HG03066 (cell line): ENCODE measurements around the gene CD151.

ENCODE experiments used
- ATAC-seq: cut with Tn5 transposase; IDR thresholded peaks from one replicate; pipeline ENCODE4 v1.9.1; 2021; ENCODE audit warnings: low read depth; ENCODE audit not compliant: unreplicated experiment

CD151 gene

GRCh38 chr11:869399-870126, 36.8 kb downstream of the CD151 start:
- no peak for ATAC-seq

GRCh38 chr11:870127-870413, 37.3 kb downstream of the CD151 start:
- ATAC-seq = no peak

DNA sequence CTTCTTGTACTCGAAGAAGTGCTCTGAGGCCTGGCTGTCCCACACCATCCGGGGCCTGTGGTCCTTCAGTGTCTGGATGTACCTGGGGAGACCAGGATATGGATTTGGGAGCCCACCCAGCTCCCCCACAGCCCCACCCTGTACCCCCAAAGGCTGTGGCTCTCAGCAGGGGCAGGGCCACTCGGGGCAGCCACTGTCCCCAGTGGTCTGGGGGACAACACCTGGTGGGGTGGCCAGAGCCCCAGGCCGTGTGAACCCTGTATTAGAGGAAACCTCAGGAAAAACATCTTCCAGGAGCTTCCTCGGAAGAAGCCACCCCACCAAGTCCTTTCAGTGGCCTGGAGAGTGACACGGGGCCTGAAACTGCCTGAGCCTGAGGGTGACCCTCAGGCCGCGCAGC, 37.7 kb downstream of the CD151 start:
- no peak for ATAC-seq

DNA sequence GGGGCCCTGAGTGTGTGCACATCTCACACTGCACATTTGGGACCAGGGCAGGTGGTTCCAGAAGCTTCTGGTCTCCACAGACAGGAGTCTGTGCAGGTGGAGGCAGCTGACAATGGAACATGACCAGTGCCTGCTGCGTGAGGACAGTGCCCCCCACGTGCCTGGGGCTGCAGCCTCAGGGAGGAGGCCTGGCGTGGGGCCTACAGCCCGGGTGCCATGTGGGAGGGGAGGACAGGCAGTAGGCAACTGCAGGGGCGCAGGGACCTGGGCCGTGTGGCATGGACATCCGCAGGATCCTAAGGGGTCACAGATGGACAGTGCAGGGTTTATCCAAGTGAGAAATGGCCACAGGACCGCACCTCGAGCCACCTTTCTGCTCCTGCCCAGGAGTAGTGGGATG, 38.7 kb downstream of the CD151 start:
- no peak for ATAC-seq

GRCh38 chr11:872799-873198, 40.0 kb downstream of the CD151 start:
- no peak for ATAC-seq

- ATAC-seq = no peak
Measured at GRCh38 chr11:873706-874105, 41.0 kb downstream of the CD151 start.

GRCh38 chr11:875203-875602, 42.5 kb downstream of the CD151 start:
- ATAC-seq = no peak

DNA sequence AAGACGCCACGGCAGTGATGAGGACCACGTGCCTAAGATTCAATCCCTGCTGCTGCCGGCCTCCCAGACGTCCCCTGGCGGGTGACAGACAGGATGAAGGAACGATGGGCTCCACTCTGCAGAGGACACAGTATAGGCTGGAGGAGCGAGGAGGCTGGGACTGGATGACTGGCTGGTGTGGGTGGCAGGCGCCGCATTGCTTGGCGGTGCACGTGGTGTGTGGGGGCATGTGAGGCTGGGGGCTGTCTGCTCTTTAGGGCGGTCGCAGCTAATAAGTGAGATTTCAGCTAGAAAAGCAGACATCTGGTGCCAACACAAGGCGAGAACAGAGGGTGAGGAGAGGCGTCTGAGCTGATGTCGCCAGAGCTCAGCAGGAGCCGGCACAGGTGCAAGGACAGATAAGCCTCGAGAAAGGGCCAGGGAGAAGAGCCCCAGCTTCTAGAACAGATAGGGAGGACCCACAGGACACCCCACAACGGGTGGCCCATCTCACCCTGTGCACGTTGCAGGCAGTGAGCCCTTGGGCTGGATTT, 43.1 kb downstream of the CD151 start:
- ATAC-seq = no peak

DNA sequence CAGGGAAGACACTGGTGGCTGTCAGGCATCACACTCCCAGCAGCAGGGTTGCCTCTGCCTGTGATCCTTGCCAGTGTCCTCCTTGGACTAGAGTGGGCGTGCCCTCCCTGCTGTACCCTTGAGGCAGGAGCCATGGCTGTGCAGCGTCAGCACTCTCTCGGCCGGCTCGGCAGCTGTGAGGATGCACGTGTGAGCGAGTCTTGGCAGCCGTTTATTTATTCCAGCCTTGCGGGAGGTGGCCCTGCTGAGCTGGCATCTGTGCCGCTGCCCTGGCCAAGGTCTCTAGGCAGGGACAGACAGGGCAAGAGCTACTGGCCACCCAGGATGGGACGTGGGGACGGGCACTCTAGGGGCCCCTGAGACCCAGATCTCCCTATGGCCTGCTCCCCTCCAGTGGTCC, 43.8 kb downstream of the CD151 start:
- no peak for ATAC-seq

DNA sequence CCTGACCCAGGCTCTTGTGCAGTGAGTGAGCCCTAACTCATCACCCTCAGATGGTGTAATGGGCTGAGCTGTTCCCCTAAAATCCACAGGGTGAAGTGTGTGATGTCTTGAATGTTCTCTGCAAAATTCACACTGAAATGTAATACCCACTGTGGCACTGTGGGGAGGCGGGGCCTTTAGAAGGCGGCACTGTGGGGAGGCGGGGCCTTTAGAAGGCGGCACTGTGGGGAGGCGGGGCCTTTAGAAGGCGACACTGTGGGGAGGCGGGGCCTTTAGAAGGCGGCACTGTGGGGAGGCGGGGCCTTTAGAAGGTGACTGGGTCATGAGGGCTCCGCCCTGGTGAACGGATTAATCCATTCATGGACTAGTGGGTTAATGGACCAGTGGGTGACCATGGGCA, 44.8 kb downstream of the CD151 start:
- ATAC-seq = no peak

GRCh38 chr11:880447-880846, 47.7 kb downstream of the CD151 start:
- ATAC-seq = no peak

GRCh38 chr11:882596-882995, 49.8 kb downstream of the CD151 start:
- ATAC-seq = no peak

DNA sequence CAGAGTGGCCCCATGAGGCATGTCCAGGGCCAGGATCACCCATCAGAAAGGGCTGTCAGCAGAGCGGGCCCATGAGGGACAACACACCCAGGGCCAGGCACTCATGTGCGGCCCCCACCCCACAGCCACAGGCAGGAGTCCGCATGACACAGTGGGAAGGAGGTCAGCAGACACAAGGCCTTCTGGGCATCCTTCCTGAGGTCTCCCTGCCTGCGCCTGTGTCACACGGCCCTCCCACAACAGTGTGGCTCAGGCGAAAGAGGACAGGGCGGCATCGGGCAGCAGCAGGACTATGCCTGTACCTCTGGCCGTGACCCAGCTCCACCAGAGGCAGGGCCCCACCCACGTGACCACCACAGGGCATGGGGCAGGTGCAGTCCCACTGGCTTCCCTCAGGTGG, 50.8 kb downstream of the CD151 start:
- no peak for ATAC-seq

- ATAC-seq = no peak
Measured at GRCh38 chr11:884578-885070, 51.9 kb downstream of the CD151 start.

DNA sequence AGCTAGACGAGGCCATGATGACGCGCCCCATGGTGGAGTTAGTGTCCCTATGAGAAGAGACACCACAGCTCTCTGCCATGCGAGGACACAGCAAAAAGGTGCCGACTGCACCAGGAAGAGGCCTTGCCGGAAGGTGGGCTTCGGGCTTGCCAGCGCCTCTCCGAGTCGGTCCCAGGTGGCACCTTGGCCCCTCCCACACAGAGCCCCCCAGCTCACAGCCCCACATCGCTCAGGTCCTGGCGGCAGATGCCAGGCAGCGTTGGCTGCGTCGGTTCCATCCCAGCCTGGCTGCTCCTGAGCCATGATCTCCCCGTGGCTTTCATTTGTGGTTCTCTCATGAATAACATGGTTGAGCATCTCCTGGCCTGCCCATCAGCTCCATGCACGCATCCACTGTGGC, 53.8 kb downstream of the CD151 start:
- ATAC-seq = no peak

- ATAC-seq = no peak
Measured at GRCh38 chr11:887589-887988, 54.8 kb downstream of the CD151 start.
